Activated T-cell treated with anti-CD3 and anti-CD28 coated beads, Interleukin-2, amount 50 U/mL, for 4 hours (primary cell): ENCODE results near the gene COL19A1. TPM values are rescaled to one million over a fixed set of nuclear protein-coding genes. Genes with fewer than 3 reads are reported as not detected.

Source experiments
- ATAC-seq, 2 donors: fragments of 200-7000 bp; cut with Tn5 transposase; one replicate each; pipeline ENCODE4 v1.10.0; 2021
- DNase-seq: peaks from one replicate; pipeline ENCODE4 v3.0.0-alpha.2; 2020
- H3K27me3 Mint-ChIP-seq: one replicate; pipeline ENCODE4 v1.8.0; 2021; ENCODE audit warnings: low read depth, mixed read lengths
- H3K36me3 Mint-ChIP-seq: one replicate; pipeline ENCODE4 v1.8.0; 2022; ENCODE audit warnings: mixed read lengths; ENCODE audit not compliant: insufficient read depth
- H3K4me1 Mint-ChIP-seq: one replicate; pipeline ENCODE4 v1.8.0; 2021; ENCODE audit warnings: low read depth, mixed read lengths
- H3K4me3 Mint-ChIP-seq: one replicate; pipeline ENCODE4 v1.8.0; 2021; ENCODE audit warnings: mild to moderate bottlenecking, moderate library complexity, mixed read lengths
- H3K9me3 Mint-ChIP-seq: one replicate; pipeline ENCODE4 v1.8.0; 2021; ENCODE audit warnings: mixed read lengths
- total RNA-seq, 3 donors: library from RNA; stranded (reverse); gene quantifications; one replicate each; pipeline ENCODE4 v1.2.1, GENCODE V29; 2021

Gene COL19A1
- total RNA-seq, 3 donors from 2014 or later: 0.05 to 0.35 TPM; not detected in 1

GRCh38 chr6:69846312-69846711, 20.0 kb upstream of the COL19A1 start:
- no peak overlapping the region for H3K4me3 Mint-ChIP-seq
- ATAC-seq (no peak), DNase-seq (no peak)
- H3K9me3 Mint-ChIP-seq: no peaks in the 10 kb centered on the region
- H3K36me3 Mint-ChIP-seq: no peaks in the 10 kb centered on the region
- peaks cover 19% of the 10 kb centered on the region for H3K27me3 Mint-ChIP-seq
- H3K4me1 Mint-ChIP-seq: no peaks in the 10 kb centered on the region

GRCh38 chr6:69846770-69847491, 19.4 kb upstream of the COL19A1 start:
- DNase-seq: no peak
- no peak for ATAC-seq
- peaks cover 17% of the 10 kb centered on the region for H3K27me3 Mint-ChIP-seq
- no peaks in the 10 kb centered on the region for H3K9me3 Mint-ChIP-seq
- no peaks in the 10 kb centered on the region for H3K36me3 Mint-ChIP-seq
- no peaks in the 10 kb centered on the region for H3K4me1 Mint-ChIP-seq
- no peak overlapping the region for H3K4me3 Mint-ChIP-seq

GRCh38 chr6:69847492-69847788, 18.9 kb upstream of the COL19A1 start:
- H3K4me1 Mint-ChIP-seq: no peaks in the 10 kb centered on the region

DNA sequence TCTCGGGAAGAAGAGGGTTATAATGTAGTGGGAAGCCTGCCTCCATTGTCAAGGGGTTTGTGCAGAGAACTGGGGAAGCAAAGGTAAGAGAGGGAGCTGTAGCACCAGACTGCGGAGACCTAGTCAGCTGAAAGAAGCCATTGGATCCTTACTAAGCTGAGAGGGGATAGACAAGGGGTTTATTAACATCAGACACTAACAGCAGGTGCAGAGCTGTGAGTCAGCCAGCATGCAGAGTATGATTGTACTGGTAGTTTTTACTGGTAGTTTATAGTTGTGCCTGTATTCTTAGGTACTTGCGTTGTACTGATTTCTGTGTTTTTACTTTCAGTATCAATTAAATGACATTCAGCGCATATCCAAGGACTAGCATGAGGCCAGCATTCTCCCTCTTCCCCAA, 17.8 kb upstream of the COL19A1 start:
- Mint-ChIP-seq H3K9me3 (peaks cover 12% of the 10 kb centered on the region), H3K4me3 (no peak overlapping the region), H3K36me3 (peaks cover 6% of the 10 kb centered on the region), H3K4me1 (no peaks in the 10 kb centered on the region), H3K27me3 (peaks cover 18% of the 10 kb centered on the region)
- DNase-seq: no peak
- ATAC-seq: no peak

More at GRCh38 chr6:69847492-69847788, 18.9 kb upstream of the COL19A1 start:
- ATAC-seq (no peak), DNase-seq (no peak)
- no peaks in the 10 kb centered on the region for H3K36me3 Mint-ChIP-seq
- peaks cover 15% of the 10 kb centered on the region for H3K27me3 Mint-ChIP-seq
- peaks cover 1% of the 10 kb centered on the region for H3K9me3 Mint-ChIP-seq
- H3K4me3 Mint-ChIP-seq: no peak overlapping the region

DNA sequence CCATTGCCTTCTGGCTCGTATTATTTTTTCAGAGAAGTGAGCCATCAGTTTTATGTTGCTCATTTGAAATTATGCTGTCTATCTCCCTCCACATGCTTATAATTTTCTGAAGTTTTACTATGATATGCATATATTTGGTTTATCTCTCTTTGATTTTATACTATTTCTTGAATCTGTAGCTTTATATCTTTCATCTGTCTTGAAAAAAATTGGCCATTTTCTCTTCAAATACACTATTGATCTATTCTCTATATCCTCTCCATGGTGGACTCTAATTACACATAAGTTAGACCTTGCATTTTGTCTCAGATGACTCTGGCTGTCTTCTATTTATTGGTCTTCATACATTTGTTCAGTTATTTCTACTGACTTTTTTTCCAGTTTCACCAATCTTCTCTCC, 13.7 kb upstream of the COL19A1 start:
- peaks cover 13% of the 10 kb centered on the region for H3K9me3 Mint-ChIP-seq
- H3K36me3 Mint-ChIP-seq: peaks cover 6% of the 10 kb centered on the region
- no peak overlapping the region for H3K4me3 Mint-ChIP-seq
- no peak for ATAC-seq
- DNase-seq: no peak
- H3K4me1 Mint-ChIP-seq: no peaks in the 10 kb centered on the region
- peaks cover 12% of the 10 kb centered on the region for H3K27me3 Mint-ChIP-seq

DNA sequence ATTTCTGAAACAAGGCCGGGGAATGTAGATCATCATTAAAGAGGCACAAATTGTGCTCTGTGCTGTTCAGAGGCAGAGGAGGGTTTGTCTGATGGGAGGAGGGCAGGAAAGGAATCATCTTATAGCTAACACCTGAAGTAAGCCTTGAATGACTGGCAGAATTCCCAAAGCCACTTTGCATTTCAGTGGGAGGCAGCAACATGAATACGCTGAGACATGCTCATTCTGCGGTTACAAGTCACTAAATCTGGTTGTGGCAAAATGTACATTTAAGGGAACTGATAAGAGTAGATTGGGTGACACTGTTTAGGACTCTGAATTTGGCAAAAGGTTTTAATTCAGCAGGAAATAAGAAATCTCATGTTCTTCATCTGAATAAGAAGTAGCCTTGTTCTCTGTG, 4.4 kb upstream of the COL19A1 start:
- no peak overlapping the region for H3K4me3 Mint-ChIP-seq
- H3K4me1 Mint-ChIP-seq: peaks cover 8% of the 10 kb centered on the region
- DNase-seq (no peak), ATAC-seq (no peak)
- H3K27me3 Mint-ChIP-seq: peaks cover 6% of the 10 kb centered on the region
- H3K9me3 Mint-ChIP-seq: no peaks in the 10 kb centered on the region
- H3K36me3 Mint-ChIP-seq: no peaks in the 10 kb centered on the region

- Mint-ChIP-seq H3K4me1 (peaks cover 20% of the 10 kb centered on the region), H3K36me3 (no peaks in the 10 kb centered on the region), H3K9me3 (no peaks in the 10 kb centered on the region), H3K4me3 (no peak overlapping the region), H3K27me3 (peaks cover 6% of the 10 kb centered on the region)
- ATAC-seq (no peak), DNase-seq (no peak)
These were observed 2.6 kb upstream of the COL19A1 start for GRCh38 chr6:69863766-69864165.

DNA sequence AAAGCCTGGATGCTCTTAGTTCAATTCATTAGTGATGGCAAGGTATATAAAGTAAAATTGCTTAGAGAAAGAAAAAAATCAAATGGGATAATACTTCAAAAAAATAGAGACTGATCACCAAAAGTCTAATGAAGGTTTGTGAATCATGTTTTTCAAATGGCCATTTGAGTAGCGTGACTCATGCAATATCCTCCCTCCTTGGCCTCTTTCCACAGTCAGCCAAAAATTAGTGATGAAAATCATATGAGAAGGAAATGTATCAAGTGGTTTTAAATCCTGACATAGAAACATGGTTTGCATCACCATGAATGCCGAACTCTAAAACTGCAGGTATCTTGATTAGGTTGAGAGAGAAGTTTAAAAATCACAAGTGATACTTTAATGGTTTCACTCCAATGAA, 1.2 kb upstream of the COL19A1 start:
- no peak overlapping the region for H3K4me3 Mint-ChIP-seq
- no peaks in the 10 kb centered on the region for H3K9me3 Mint-ChIP-seq
- ATAC-seq (no peak), DNase-seq (no peak)
- H3K4me1 Mint-ChIP-seq: peaks cover 22% of the 10 kb centered on the region
- peaks cover 9% of the 10 kb centered on the region for H3K27me3 Mint-ChIP-seq
- no peaks in the 10 kb centered on the region for H3K36me3 Mint-ChIP-seq

DNA sequence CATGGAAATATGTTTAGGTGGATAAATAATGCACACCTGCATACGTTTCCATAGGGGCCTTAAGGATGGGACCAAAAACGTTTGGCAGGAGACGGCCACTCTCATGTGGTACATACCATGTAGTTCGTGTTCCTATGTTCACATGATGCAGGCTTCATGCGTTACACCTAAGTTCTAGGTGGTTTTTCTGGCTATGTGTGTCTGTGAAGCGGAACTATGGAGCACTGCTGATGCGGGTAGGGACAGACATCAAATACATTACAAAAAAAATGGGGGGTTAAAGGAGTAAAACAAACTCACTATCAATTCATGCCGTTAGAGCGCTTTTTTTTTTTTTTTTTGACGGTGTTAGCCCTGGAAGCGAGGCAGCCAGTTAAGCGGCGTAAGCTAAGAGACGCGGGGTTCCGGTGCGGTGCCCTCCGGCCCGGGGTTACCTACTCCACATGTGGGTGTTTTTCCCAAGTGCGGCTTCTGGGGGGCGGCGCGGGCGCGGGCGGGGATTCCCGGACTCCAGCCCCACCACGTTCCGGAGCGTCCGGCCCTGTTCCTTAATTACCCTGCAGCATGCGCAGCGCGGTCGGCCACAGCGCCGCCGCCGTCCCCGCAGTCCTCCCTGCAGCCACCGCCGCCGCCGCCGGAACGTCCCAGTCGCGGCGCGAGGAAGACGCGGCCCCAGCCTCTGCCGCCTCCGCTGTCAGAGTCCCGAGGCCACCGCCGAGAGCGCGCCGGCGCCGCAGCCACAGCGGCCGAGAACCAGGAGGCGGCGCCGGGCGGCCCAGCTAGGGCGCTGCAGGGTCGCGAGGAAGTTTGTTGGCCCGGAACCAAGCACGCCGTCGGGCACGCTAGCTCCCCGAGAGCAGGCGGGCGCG, 648 bp downstream of the COL19A1 start:
- Mint-ChIP-seq H3K4me1 (peaks cover 22% of the 10 kb centered on the region), H3K4me3 (peak overlapping the region; percentile 83), H3K27me3 (peaks cover 10% of the 10 kb centered on the region), H3K36me3 (no peaks in the 10 kb centered on the region), H3K9me3 (no peaks in the 10 kb centered on the region)
- ATAC-seq: peak; percentile 89 to 92
- DNase-seq: peak; percentile 47

DNA sequence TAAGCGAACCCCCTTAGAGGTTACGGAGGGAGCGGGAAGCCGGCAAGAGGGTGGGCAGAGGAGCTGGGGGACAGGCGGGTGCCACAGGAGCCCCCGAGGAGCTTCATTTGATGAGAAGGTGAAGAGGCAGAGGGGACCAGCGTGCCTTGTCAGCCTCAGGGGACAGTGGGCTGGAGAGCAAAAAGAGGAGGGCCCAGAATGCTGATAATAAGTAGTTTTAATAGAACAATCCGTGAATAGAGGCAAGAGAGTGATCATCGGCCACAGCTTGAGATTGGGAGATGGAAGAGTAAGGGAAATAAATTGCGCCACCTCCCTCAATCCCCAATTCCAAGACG, 1.3 kb downstream of the COL19A1 start:
- H3K27me3 Mint-ChIP-seq: peaks cover 9% of the 10 kb centered on the region
- H3K4me3 Mint-ChIP-seq: peak overlapping the region; percentile 76
- DNase-seq (no peak), ATAC-seq (no peak)
- no peaks in the 10 kb centered on the region for H3K36me3 Mint-ChIP-seq
- H3K4me1 Mint-ChIP-seq: peaks cover 22% of the 10 kb centered on the region
- H3K9me3 Mint-ChIP-seq: no peaks in the 10 kb centered on the region

GRCh38 chr6:69868252-69868804, 2.0 kb downstream of the COL19A1 start:
- Mint-ChIP-seq H3K9me3 (no peaks in the 10 kb centered on the region), H3K4me1 (peaks cover 22% of the 10 kb centered on the region), H3K27me3 (peaks cover 13% of the 10 kb centered on the region), H3K4me3 (peak overlapping the region; percentile 76), H3K36me3 (no peaks in the 10 kb centered on the region)
- ATAC-seq (no peak), DNase-seq (no peak)

GRCh38 chr6:69868961-69869360, 2.6 kb downstream of the COL19A1 start:
- H3K36me3 Mint-ChIP-seq: no peaks in the 10 kb centered on the region
- H3K4me1 Mint-ChIP-seq: peaks cover 20% of the 10 kb centered on the region
- no peak overlapping the region for H3K4me3 Mint-ChIP-seq
- no peak for ATAC-seq
- H3K27me3 Mint-ChIP-seq: peaks cover 14% of the 10 kb centered on the region
- no peaks in the 10 kb centered on the region for H3K9me3 Mint-ChIP-seq
- DNase-seq: no peak

GRCh38 chr6:69871107-69871506, 4.8 kb downstream of the COL19A1 start:
- ATAC-seq (no peak), DNase-seq (no peak)
- Mint-ChIP-seq H3K4me1 (peaks cover 19% of the 10 kb centered on the region), H3K4me3 (no peak overlapping the region), H3K36me3 (no peaks in the 10 kb centered on the region), H3K27me3 (peaks cover 25% of the 10 kb centered on the region), H3K9me3 (no peaks in the 10 kb centered on the region)

- Mint-ChIP-seq H3K36me3 (no peaks in the 10 kb centered on the region), H3K4me1 (peaks cover 4% of the 10 kb centered on the region), H3K27me3 (peaks cover 23% of the 10 kb centered on the region), H3K9me3 (no peaks in the 10 kb centered on the region), H3K4me3 (no peak overlapping the region)
- ATAC-seq: no peak
- no peak for DNase-seq
These were observed 6.9 kb downstream of the COL19A1 start for GRCh38 chr6:69873291-69873690.

GRCh38 chr6:69875715-69876114, 9.4 kb downstream of the COL19A1 start:
- Mint-ChIP-seq H3K9me3 (no peaks in the 10 kb centered on the region), H3K4me3 (no peak overlapping the region), H3K36me3 (no peaks in the 10 kb centered on the region), H3K27me3 (peaks cover 18% of the 10 kb centered on the region), H3K4me1 (peaks cover 3% of the 10 kb centered on the region)
- DNase-seq (no peak), ATAC-seq (no peak)
